Liver (tissue), 9 donors: ENCODE results near the gene GLS. TPM values are rescaled to one million over a fixed set of nuclear protein-coding genes. Genes with fewer than 3 reads are reported as not detected.

Experiments used
- DNase-seq: peaks from one replicate; pipeline ENCODE4 v3.0.0-alpha.2; 2017; ENCODE audit warnings: low spot score
- H3K27ac ChIP-seq, 2 donors: one replicate each; pipeline ENCODE4 v1.7.0; 2013; ENCODE audit warnings: inconsistent platforms in 2 of 2, low read length in 2 of 2, control low read depth in 1 of 2, low read depth in 1 of 2, mild to moderate bottlenecking in 1 of 2
- H3K27me3 ChIP-seq, 4 donors: one replicate each; pipeline versions ENCODE4 v1.6.1 to v1.7.0; 2013; ENCODE audit warnings: low read length in 3 of 4, inconsistent platforms in 1 of 4, mild to moderate bottlenecking in 1 of 4, moderate library complexity in 1 of 4; ENCODE audit not compliant: control insufficient read depth in 4 of 4, insufficient read depth in 4 of 4
- H3K36me3 ChIP-seq, 4 donors: one replicate each; pipeline versions ENCODE4 v1.6.1 to v1.7.0; 2013; ENCODE audit warnings: low read length in 3 of 4, mild to moderate bottlenecking in 3 of 4, low read depth in 1 of 4, moderate library complexity in 1 of 4; ENCODE audit not compliant: control insufficient read depth in 4 of 4, insufficient read depth in 3 of 4
- H3K4me1 ChIP-seq, 4 donors: one replicate each; pipeline versions ENCODE4 v1.6.1 to v1.7.0; 2013; ENCODE audit warnings: low read length in 3 of 4, mild to moderate bottlenecking in 3 of 4, moderate library complexity in 1 of 4; ENCODE audit not compliant: control insufficient read depth in 4 of 4, insufficient read depth in 4 of 4
- H3K4me3 ChIP-seq, 3 donors: one replicate each; pipeline versions ENCODE4 v1.6.1 to v1.7.0; 2013; ENCODE audit warnings: low read length in 3 of 3, control low read depth in 1 of 3, low read depth in 1 of 3, mild to moderate bottlenecking in 1 of 3
- H3K9ac ChIP-seq, 2 donors: one replicate each; pipeline ENCODE4 v1.7.0; 2013; ENCODE audit warnings: low read length in 2 of 2, mild to moderate bottlenecking in 2 of 2, moderate library complexity in 2 of 2, control low read depth in 1 of 2, low read depth in 1 of 2
- H3K9me3 ChIP-seq, 4 donors: one replicate each; pipeline versions ENCODE4 v1.6.1 to v1.7.0; 2013; ENCODE audit warnings: low read length in 3 of 4; ENCODE audit not compliant: control insufficient read depth in 4 of 4
- EGR1 ChIP-seq, 2 donors: IDR thresholded peaks; 2 replicates each; pipeline ENCODE4 v1.6.1; 2016 to 2018; ENCODE audit warnings: antibody characterized with exemption in 2 of 2, low read depth in 2 of 2
- FOXA1 ChIP-seq: IDR thresholded peaks from 2 replicates; pipeline ENCODE4 v1.6.1; 2016; ENCODE audit warnings: antibody characterized with exemption
- FOXA2 ChIP-seq: IDR thresholded peaks from 2 replicates; pipeline ENCODE4 v1.6.1; 2016; ENCODE audit warnings: antibody characterized with exemption
- HNF4A ChIP-seq, 2 donors: conservative IDR thresholded peaks; 2 replicates each; pipeline ENCODE4 v1.6.1; 2016; ENCODE audit warnings: antibody characterized with exemption in 2 of 2, mild to moderate bottlenecking in 2 of 2
- HNF4G ChIP-seq: IDR thresholded peaks from 2 replicates; pipeline ENCODE4 v1.6.1; 2016; ENCODE audit warnings: antibody characterized with exemption
- JUND ChIP-seq, 2 donors: IDR thresholded peaks; 2 replicates each; pipeline ENCODE4 v1.6.1; 2016; ENCODE audit warnings: antibody characterized with exemption in 2 of 2
- NR2F2 ChIP-seq: IDR thresholded peaks from 2 replicates; pipeline ENCODE4 v1.6.1; 2016; ENCODE audit warnings: antibody characterized with exemption
- SP1 ChIP-seq: IDR thresholded peaks from 2 replicates; pipeline ENCODE4 v1.6.1; 2018; ENCODE audit warnings: antibody characterized with exemption, mild to moderate bottlenecking
- TAF1 ChIP-seq: conservative IDR thresholded peaks from 2 replicates; pipeline ENCODE4 v1.6.1; 2016; ENCODE audit warnings: antibody characterized with exemption, mild to moderate bottlenecking
- WGBS: extraction: QIAGEN DNeasy Blood & Tissue Kit; methylation state at CpG from one replicate; pipeline ENCODE4 v1.1.7; 2013; 5-methylcytosine and 5-hydroxymethylcytosine counted together
- polyA plus RNA-seq, 2 donors: library from polyadenylated mRNA; stranded (reverse) in 1 of 2; unstranded in 1 of 2; fragments of 200-250 nt in 1 of 2; fragments of >200 nt in 1 of 2; fragmentation: Nextera tagmentation in 1 of 2; extraction: Ambion mirVana in 1 of 2; gene quantifications; one replicate each; pipeline versions ENCODE4 v1.2.1 to v1.2.3, GENCODE V29; 2013 to 2015
- total RNA-seq, 2 donors: library from RNA; depleted of rRNA; stranded (reverse); fragments of >200 nt; gene quantifications; one replicate each; pipeline ENCODE4 v1.2.3, GENCODE V29; 2014
- TF ChIP-seq, protein P1 (sequence below): IDR thresholded peaks from 2 replicates; pipeline ENCODE4 v1.6.1; 2016; ENCODE audit warnings: antibody characterized with exemption
- TF ChIP-seq, protein P2 (sequence below): fragments of 150-350 bp; IDR thresholded peaks from 2 replicates; pipeline ENCODE4 v1.5.1; 2017; ENCODE audit warnings: improper control_type of control experiment, low read depth, low read length; ENCODE audit not compliant: missing input control
- donor health status: healthy.
- donor health status: healthy.
- donor health status: healthy.
- donor health status: healthy.
- donor health status: healthy.

The GLS gene
- total and polyA plus RNA-seq, 4 donors: 4.3 to 38.6 (median 16.5) TPM

DNA sequence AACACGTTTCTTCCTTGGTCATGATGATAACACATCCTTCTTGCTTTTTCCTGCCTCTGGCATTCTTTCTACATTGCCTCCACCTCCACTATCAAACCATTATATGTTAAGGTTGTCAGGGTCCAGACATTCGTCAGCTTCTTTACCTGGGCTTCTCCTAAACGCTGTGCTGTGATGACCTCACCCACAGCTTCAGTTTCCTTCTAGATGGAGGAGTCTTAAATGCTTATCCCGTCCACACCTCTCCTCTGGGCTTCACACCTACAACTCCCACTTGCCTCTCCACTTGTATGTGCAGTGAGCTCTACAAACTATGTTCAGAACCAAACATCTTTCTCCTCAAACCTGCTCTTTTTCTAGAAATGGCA, 134.0 kb downstream of the GLS start:
- Histone ChIP-seq H3K27ac (peak overlapping the region; percentile 86 to 95), H3K4me3 (peak overlapping the region; percentile 33 to 80 (median 61)), H3K9me3 (no peaks in the 10 kb centered on the region), H3K4me1 (peaks cover 7 to 36% (median 25%) of the 10 kb centered on the region in 4 donors), H3K36me3 (peaks cover 0 to 13% (median 2%) of the 10 kb centered on the region in 4 donors), H3K27me3 (no peaks in the 10 kb centered on the region), H3K9ac (peak overlapping the region in 1 of 2 donors; percentile 93)
- DNase-seq: no peak
- 43% methylated on average over 4 of the region's 4 CpGs for WGBS
- TF ChIP-seq, protein P1, sequence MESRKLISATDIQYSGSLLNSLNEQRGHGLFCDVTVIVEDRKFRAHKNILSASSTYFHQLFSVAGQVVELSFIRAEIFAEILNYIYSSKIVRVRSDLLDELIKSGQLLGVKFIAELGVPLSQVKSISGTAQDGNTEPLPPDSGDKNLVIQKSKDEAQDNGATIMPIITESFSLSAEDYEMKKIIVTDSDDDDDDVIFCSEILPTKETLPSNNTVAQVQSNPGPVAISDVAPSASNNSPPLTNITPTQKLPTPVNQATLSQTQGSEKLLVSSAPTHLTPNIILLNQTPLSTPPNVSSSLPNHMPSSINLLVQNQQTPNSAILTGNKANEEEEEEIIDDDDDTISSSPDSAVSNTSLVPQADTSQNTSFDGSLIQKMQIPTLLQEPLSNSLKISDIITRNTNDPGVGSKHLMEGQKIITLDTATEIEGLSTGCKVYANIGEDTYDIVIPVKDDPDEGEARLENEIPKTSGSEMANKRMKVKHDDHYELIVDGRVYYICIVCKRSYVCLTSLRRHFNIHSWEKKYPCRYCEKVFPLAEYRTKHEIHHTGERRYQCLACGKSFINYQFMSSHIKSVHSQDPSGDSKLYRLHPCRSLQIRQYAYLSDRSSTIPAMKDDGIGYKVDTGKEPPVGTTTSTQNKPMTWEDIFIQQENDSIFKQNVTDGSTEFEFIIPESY: no peak
- TF ChIP-seq HNF4G (no peak), TAF1 (no peak), JUND (IDR thresholded peaks at IDR 0.05) (no peak), FOXA2 (no peak), SP1 (no peak), FOXA1 (no peak), EGR1 (IDR thresholded peaks at IDR 0.05; ENCODE audit: low read depth in 2 of 2) (no peak), HNF4A (conservative IDR thresholded peaks at IDR 0.05) (no peak), NR2F2 (no peak)
- TF ChIP-seq, protein P2, sequence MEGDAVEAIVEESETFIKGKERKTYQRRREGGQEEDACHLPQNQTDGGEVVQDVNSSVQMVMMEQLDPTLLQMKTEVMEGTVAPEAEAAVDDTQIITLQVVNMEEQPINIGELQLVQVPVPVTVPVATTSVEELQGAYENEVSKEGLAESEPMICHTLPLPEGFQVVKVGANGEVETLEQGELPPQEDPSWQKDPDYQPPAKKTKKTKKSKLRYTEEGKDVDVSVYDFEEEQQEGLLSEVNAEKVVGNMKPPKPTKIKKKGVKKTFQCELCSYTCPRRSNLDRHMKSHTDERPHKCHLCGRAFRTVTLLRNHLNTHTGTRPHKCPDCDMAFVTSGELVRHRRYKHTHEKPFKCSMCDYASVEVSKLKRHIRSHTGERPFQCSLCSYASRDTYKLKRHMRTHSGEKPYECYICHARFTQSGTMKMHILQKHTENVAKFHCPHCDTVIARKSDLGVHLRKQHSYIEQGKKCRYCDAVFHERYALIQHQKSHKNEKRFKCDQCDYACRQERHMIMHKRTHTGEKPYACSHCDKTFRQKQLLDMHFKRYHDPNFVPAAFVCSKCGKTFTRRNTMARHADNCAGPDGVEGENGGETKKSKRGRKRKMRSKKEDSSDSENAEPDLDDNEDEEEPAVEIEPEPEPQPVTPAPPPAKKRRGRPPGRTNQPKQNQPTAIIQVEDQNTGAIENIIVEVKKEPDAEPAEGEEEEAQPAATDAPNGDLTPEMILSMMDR: no peak

Other genes with a start within 250 kb of the GLS start
- gene NAB1, start 231.7 kb upstream of the GLS start, total RNA-seq: 10 to 100 TPM; 26.6 to 31.0 TPM
- 10 to 100 TPM in 1 of 2 donors, 1 to 10 TPM in 1; 5.8 to 10.9 TPM for gene NAB1, start 231.7 kb upstream of the GLS start, polyA plus RNA-seq
- 10 to 100 TPM; 50.4 to 78.7 TPM for gene STAT1, start 133.3 kb downstream of the GLS start, total RNA-seq
- gene STAT1, start 133.3 kb downstream of the GLS start, polyA plus RNA-seq: 10 to 100 TPM; 26.2 to 40.9 TPM